Brain pericyte (primary cell): Measurements from ENCODE around the gene PARP9.
"Not testable (repeated sequence)": the region's sequence is repeated elsewhere in the genome, so short reads cannot be mapped to it uniquely, and the experiment has no call there.

Experiments
- DNase-seq: peaks from one replicate; pipeline ENCODE4 v3.0.0-alpha.2; 2012; ENCODE audit warnings: low read depth, low spot score

Gene PARP9

DNA sequence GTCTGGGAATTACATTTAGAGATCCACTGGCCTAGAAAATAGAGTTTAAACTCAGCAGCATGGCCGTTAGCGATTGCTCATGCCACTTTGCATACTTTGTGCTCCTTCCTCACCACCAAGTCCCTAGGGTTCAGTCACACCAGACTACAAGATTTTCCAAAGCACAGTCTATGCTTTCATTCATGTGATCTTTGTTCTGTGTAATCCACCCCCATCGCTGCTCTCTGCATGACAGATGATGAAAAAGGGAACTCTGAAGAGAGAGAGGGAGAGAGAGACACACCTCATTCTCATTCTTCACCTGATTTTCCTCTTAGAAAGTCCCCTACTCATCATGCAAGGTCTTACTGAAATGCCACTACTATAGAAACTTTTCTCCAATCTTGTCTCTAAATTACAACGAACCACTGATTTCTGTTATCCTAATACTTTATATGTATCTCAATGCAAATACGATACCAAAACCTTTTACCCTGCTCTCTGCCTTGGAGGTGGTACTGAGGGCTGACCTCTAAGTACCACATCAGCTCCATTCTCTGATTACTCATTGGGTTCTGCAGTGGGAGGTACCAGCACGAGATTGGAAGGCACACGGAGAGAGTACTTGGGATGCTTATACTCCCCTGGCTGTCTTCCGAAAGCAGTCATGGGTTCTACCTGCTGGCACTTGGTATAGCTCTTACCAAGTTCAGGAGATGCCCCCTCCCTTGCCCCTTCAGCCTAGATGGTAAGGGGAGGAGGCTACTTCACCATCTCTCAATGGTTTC, 12.3 kb upstream of the PARP9 start:
- DNase-seq, result no peak

DNA sequence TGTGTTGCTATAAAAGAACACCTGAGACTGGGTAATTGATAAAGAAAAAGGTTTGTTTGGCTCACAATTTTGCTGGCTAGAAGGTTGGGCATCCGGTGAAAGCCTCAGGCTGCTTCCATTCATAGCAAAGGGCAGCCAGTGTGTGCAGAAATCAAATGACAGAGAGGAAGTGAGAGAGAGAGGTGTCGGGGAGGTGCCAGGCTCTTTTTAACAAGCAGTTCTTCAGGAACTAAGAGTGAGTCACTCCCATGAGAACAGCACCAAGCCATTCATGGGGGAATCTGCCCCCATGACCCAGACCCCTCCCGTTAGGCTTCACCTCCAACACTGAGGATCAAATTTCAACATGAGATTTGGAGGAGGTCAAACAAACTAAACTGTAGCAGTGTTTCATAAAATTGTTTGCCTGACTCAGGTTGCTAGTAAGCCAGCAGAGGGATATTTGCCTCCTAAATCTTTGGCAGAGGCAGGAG, 8.9 kb upstream of the PARP9 start:
- DNase-seq, result no peak

DNA sequence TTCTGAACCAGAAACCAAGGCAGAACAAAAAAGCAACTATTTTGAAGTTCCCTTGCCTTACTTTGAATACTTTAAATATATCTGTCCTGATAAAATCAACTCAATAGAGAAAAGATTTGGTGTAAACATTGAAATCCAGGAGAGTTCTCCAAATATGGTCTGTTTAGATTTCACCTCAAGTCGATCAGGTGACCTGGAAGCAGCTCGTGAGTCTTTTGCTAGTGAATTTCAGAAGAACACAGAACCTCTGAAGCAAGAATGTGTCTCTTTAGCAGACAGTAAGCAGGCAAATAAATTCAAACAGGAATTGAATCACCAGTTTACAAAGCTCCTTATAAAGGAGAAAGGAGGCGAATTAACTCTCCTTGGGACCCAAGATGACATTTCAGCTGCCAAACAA, 4.7 kb upstream of the PARP9 start:
- no peak for DNase-seq

DNA sequence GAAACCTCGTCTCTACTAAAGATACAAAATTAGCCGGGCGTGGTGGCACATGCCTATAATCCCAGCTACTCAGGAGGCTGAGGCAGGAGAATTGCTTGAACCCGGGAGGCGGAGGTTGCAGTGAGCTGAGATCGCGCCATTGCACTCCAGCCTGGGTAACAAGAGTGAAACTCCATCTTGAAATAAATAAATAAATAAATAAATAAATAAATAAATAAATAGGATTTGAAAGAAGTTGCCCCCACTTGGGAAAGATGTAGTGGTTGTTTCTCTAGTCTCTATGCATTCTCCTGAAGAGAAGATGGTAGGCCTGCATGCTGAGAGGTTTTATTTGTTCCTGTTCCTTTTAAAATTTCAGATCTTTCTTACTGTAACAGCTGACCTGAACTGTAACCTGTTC, 4.0 kb upstream of the PARP9 start:
- not testable (repeated sequence) for DNase-seq

DNA sequence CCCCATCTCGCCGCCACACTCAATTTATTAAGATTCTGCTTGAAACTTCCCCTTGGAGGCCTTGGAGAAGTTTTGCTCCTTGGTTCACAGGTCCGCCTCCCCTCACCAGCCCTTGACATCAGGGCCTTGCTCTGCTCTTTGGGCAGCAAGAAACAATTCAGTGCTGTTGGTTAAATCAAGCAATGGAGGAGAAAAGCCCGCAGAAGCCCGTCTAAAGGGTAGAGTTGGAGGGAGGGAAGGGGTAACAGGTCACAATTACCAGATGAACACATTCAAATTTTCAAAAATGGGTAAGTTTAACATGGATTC, 429 bp downstream of the PARP9 start:
- DNase-seq, result no peak

DNA sequence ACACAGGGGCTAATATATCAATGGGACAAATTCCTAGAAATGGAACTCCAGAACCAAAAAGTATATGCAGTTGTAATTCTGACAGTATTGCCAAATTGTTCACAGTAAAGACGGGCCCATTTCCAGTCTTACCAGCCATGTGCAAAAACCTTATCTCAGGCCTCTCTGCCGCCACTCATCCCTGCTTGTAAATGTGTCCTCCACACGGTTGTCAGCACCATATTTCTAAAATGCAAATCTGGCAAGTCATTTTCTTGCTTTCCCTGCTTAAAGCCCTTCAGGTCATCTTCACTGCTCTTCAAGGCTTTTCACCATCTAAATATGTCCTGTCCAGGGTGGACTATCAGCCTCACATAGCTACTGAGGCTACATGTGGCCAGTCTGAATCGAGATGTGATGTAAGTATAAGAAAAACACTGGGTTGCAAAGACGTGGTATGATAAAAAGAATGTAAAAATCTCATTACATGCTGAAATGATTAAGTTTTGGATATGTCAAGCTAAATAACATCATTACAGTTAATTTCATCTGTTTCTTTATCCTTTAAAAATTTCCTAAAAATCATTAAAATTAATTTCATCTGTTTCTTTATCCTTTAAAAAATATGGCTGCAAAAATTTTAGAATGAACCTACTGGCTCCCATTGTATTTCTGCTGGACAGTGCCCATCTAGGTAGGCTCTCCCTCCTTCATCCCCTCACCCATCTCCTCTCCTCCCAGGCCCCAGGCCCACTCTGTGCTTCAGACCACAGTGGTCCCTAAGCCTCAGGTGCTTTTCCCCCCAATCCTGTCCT, 980 bp downstream of the PARP9 start:
- DNase-seq, result no peak

DNA sequence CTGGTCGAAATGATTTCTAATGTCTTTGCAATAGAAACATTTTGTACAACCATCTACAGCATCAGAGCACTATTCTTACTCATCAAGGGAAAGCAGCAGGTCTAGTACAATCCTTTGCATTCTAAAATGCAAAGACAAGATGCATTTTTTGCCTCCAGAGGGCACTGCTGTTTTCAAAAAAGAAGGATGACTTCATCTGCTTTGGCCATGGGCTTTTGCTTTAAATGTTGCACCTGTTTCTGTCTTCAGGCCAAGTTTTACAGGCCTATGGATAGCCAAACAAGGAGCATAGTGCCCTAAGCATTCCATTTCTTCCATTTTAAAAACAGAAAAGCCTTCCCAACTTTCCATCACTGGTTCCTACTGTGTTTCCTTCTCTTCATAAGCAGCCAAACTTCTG, 3.4 kb downstream of the PARP9 start:
- DNase-seq, result no peak

DNA sequence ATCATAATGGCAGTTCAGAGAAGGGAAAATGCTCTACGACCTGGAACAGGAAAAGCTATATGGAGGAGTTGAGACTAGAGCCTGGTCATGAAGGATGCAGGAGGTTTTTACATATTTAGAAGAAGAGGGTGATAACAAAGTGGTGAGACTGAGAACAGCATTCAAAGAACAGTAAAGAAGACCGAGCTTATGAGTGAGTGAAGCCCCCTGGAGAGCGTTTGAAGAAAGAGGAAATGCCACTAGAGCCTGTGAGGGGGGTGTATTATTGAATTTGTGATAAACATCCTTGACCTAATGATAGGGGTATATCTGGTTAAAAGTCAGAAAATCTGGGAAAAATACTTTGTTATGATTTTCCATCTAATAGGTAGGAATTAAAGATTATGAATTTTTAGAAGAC, 4.2 kb downstream of the PARP9 start:
- DNase-seq, result no peak

DNA sequence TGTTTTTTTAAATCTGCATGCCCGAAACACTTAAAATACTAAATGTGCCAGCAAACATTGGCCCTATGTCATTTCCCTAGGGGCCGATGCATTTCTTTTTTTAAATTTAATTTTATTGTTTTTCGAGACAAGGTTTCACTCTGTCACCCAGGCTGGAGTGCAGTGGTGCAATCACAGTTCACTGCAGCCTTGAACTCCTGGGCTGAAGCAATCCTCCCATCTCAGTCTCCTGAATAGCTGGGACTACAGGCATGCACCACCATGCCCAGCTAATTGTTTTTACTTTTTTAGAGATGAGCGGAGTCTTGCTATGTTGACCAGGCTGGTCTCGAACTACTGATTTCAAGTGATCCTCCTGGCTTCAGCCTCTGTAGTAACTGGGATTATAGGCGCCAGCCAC, 5.5 kb downstream of the PARP9 start:
- no peak for DNase-seq

DNA sequence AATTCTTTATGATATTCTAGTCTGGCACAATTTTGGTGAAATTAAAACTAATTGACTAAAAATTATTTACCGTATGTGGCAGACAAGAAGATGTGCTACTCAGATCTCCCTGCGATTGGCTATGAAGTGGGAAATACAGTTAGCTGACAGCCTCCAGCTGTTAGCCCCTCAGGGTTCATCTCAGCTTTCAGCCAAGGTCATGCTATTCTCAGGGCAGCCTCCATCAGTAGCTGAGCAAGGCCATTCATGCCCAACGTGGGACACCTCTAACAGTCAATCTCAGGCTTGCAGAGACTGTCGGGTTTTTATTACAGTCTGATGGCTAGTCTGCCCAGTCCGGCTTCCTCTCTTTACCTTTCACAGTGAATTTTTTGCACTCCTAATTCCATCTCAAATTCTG, 6.7 kb downstream of the PARP9 start:
- no peak for DNase-seq

DNA sequence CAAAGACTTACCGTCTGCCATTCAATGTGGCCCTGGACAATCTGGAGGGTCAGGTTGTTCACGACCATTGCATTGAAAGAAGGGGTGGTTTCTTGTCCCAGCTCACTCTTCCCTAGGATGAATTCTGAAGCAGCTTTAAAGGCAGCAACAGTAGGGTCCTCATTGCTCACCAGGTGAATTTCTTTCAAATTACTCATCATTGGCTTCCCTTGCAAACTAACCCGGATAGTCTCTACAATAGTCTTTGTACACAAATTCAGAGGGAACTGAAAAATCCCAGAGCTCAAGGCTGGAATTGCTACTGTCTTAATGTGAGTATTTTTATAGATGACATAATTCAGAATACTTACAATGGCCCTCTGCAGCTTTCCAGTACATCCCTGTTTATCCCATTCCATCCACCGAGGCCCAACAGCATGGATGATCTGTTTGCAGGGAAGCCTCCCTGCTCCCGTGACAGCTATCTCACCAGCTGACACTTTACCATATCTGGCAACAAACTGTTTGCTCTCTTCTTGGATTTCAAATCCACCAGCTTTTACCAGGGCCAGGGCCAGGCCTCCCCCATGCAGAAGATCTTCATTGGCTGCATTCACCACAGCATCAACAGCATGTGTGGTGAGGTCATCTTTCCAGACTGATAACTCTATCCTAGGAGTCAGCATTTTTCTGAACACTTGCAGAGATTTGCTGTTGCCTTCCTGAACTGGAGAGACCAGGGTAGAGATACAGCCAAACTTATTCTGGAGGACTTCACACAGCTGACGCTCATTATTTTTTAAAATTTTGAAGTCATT, 8.6 kb downstream of the PARP9 start:
- DNase-seq, result no peak

DNA sequence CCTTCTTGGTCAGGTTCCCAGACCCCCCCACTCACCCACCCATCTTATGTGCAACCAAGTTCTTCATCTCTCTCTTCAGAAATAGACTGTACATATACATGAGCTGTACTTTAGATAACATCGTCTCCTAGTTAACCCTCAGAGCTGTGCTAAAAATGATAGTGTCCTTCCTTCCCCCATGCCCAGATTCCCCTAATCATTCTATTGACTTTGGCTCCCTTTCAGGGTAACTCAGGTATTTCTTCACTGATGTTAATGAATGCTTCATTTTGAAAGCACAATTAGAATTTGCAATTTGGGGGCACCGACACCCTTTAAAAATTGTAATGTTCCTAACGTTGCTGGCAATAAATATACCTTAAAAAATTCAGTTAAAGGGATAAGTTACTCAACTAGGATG, 10.9 kb downstream of the PARP9 start:
- no peak for DNase-seq

DNA sequence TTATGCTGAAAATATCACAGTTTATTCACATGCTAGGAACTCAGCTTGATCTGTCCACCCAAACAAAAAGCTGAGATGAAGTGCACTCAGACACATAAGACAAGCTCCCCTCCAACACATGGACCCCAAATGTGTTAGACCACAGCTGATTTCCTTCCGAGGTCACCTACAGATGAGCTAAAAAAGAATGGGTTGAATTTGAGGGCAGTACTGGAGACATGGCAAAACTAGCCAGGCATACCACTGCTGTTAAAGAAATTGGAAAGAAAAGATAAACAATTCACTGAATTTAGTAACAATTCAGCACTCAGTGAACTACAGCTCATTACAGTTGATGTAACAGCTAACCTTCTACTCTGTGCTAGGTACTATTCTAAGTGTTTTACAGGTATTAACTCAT, 15.5 kb downstream of the PARP9 start:
- DNase-seq, result no peak

DNA sequence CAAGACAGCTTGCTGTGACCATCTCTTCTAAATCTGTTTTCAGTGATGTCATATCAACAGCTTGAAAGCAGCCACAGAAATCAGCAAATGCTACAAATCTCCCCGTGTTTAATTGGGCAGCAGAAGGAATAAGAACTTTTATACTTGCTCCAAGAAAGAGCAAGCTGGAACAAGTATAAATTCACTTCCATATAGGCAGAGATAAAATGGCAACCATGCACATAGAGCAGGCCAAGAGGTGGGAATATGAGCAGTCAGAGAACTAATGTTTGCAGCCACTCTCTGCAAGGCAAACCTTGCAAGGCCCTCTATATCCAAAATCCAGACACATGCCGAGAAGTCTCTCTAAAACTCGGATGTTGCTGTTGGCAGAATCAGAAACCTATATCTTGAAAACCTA, 16.0 kb downstream of the PARP9 start:
- no peak for DNase-seq

DNA sequence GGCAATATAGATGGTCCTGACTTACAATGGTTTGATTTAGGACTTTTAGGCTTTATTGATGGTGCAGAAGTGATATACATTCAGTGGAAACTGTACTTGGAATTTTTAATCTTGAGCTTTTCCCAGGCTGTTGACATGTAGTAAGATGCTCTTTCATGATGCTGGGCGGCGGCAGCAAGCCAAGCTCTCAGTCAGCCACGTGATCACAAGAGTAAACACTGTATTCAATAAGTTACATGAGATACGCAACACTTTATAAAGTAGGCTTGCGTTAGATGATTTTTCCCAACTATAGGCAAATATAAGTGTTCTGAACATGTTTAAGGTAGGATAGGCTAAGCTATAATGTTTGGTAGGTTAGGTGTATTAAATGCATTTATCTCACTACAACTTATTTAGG, 17.9 kb downstream of the PARP9 start:
- DNase-seq, result no peak

DNA sequence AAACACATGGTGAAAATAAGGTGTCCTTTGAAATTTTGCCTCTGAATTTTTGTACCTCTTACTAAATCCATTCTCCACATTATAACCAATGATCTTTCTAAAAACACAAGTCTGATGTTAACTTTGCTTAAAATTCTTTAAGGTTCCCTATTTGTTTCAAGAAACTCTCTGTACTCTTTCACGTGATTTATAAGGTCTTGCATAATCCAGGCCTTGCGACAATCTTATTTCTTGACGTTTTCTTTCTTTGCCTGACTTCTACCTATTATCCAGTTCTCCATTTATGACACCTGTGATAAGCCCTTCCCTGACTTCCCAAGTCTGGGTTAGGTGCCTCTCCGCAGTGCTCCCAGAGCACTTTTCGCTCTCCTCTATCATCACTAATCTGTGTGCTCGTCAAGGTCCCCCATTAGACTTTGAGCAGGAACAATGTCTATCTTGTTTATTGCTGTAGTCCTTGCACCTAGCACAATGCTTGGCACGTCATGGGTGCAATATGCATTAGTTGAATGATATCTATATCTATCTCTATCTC, 25.1 kb downstream of the PARP9 start:
- no peak for DNase-seq

DNA sequence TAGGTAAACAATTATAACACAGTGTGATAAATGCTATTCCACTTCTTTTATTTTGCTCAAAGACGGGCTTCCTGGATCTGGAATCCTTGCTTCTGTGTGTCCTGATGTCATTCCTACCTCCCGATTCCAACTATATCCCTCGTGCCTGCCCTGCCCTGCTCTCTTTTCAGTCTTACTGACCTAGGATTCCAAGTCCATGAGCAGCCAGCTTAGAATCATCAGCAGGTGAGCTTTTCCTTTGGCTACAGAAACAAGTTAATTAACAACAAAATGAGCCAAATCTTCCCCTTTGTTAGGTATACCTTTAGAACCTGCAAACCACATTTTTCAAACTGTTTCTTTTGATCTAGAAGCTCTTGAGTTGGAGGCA, 27.5 kb downstream of the PARP9 start:
- DNase-seq, result no peak

DNA sequence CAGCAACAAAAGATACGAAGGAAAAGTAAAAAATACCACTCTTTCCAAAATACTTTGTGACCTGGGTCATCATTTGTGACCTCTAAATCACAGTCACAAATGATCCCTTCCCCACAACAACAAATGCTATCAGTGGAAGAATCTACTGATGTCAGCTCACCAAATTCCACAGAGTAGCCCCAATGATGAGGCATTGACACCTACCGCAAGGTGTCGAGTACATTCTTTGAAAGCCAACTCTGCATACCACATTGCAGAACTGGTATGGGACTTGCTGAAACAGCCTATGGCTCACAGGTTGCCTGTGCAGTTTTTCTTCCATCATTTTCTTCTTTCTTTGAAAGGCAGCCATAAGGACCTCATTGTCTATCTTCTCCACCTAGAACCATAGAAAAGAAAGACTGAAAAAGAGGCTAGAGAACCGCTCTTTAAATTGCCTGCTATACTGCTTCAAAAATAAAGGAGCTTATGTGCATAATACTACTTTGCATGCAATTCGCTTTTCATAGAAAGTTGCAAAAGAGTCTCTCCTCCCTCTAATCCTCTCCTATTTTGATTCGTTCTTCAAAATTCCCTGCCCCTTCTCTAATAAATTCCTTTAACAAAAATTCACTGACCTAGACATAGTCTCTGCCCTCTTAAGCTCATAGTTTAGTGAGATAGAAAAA, 28.0 kb downstream of the PARP9 start:
- no peak for DNase-seq

DNA sequence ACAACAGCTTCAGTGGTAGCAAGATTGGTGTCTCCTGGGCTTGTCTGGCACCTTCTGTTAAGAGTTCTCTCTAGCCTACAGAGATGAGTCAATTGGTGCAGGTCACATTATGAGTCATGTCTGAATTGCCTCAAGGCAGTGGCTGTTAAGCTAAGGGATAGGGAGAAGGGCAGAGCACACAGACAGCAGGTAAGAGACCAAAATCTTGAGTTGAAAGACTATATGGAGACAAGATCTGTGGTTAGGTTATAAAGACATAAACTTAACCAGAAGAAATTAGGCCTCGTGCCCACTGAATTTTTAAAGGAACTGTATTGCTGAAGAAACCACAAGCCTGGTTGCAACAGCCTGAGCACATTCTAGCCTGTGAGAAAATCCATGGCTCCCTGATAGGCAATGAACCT, 30.2 kb downstream of the PARP9 start:
- no peak for DNase-seq

DNA sequence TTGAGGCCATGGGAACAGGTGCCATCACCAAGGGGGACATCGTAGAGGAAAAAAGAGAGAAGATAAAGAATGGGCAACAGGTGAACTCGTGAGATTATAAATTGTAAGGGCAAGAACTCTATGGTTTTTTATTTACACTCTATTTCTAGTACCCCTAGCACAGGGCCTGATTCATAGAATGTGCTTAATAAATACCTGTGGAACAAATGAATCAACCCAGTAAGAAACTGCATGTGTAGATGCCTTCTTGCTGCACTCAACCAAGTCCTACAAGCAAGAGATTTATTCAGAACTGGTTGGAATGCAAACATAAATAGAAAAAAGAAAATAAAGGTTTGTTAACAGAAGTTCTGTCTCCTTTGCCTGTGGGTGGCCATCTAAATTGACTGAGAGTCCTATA, 30.6 kb downstream of the PARP9 start:
- DNase-seq, result no peak

DNA sequence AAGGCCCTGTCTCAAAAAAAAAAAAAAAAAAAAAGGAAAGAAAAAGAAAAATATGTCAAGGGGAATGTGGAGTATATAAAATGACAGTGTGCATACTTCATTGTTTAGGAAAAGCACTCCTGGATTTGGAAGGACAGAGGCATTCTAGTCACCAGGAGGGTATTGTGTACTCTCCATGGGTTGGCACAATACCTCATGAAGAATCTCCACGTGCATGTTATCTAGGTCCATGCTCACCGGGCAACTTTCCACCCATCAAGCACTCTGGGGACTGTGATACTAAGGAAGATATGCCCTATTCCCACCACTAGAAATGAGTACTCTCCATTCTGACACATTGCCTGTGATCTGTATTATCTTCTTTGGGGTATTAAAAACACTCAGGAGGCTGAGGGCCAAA, 33.9 kb downstream of the PARP9 start:
- DNase-seq, result no peak

DNA sequence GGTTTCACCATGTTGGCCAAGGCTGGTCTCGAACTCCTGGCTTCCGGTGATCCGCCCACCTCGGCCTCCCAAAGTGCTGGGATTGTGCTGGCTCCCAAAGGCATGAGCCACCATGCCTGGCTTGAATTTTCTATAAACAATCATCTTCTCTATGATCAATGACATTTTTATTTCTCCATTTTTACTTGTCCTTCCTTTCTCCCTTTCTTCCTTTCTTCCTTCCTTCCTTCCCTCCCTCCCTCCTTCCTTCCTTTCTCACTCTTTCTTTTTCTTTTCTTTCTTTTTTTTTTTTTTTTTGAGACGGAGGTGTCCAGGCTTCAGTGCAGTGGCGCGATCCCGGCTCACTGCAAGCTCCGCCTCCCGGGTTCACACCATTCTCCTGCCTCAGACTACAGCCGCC, 40.8 kb downstream of the PARP9 start:
- DNase-seq, result no peak
